DND-41 (cell line): ENCODE measurements around the gene IL17B.
"Not testable (repeated sequence)": the region's sequence is repeated elsewhere in the genome, so short reads cannot be mapped to it uniquely, and the experiment has no call there.

ENCODE experiments used
- ATAC-seq: fragments of 200-7000 bp; cut with Tn5 transposase; 3 replicates; pipeline ENCODE4 v1.9.1; 2021; ENCODE audit warnings: low read depth; ENCODE audit not compliant: insufficient read depth
- DNase-seq: peaks from one replicate; pipeline ENCODE4 v3.0.0-alpha.2; 2020
- H2AFZ ChIP-seq: 2 replicates; pipeline ENCODE4 v1.6.0; 2012; ENCODE audit warnings: low read depth, low read length
- H3K27ac ChIP-seq: 2 replicates; pipeline ENCODE4 v1.5.1; 2012; ENCODE audit warnings: low read length, inconsistent platforms
- H3K27me3 ChIP-seq: fragments of 200-600 bp; sonication (generic); 2 replicates; pipeline ENCODE4 v1.6.0; 2012; ENCODE audit warnings: low read length, mild to moderate bottlenecking, inconsistent platforms; ENCODE audit not compliant: insufficient read depth, poor library complexity
- H3K36me3 ChIP-seq: 2 replicates; pipeline ENCODE4 v1.5.1; 2012; ENCODE audit warnings: low read length, inconsistent platforms; ENCODE audit not compliant: insufficient read depth
- H3K4me1 ChIP-seq: 2 replicates; pipeline ENCODE4 v1.5.1; 2012; ENCODE audit warnings: mild to moderate bottlenecking, low read length; ENCODE audit not compliant: insufficient read depth
- H3K4me2 ChIP-seq: 2 replicates; pipeline ENCODE4 v1.6.0; 2012; ENCODE audit warnings: mild to moderate bottlenecking, moderate library complexity, low read length, inconsistent platforms; ENCODE audit not compliant: insufficient read depth
- H3K4me3 ChIP-seq, 2 experiments: fragments of 200-600 bp in 1 of 2; shearing (Covaris generic) in 1 of 2; 2 replicates each; pipeline ENCODE4 v1.5.1; 2012 to 2016; ENCODE audit warnings: inconsistent platforms in 2 of 2, low read length in 2 of 2, mild to moderate bottlenecking in 2 of 2, low read depth in 1 of 2, moderate library complexity in 1 of 2
- H3K79me2 ChIP-seq: 2 replicates; pipeline ENCODE4 v1.6.0; 2012; ENCODE audit warnings: low read length, inconsistent platforms; ENCODE audit not compliant: insufficient read depth
- H3K9ac ChIP-seq: 2 replicates; pipeline ENCODE4 v1.6.0; 2012; ENCODE audit warnings: low read depth, mild to moderate bottlenecking, inconsistent platforms, low read length, moderate library complexity
- H3K9me3 ChIP-seq: 2 replicates; pipeline ENCODE4 v1.5.1; 2012; ENCODE audit warnings: low read length, moderate library complexity, mild to moderate bottlenecking, inconsistent platforms; ENCODE audit not compliant: insufficient read depth, severe bottlenecking
- H4K20me1 ChIP-seq: 2 replicates; pipeline ENCODE4 v1.6.0; 2012; ENCODE audit warnings: low read length; ENCODE audit not compliant: insufficient read depth
- EZH2 ChIP-seq: IDR thresholded peaks from 3 replicates; pipeline ENCODE4 v1.6.1; 2012; ENCODE audit warnings: borderline replicate concordance, low read depth, mild to moderate bottlenecking, moderate library complexity, low read length, inconsistent platforms; ENCODE audit not compliant: severe bottlenecking
- TF ChIP-seq, protein P1 (sequence below): IDR thresholded peaks from 2 replicates; pipeline ENCODE4 v1.5.1; 2012; ENCODE audit warnings: borderline replicate concordance, low read length, moderate library complexity, mild to moderate bottlenecking; ENCODE audit not compliant: poor library complexity, severe bottlenecking; ENCODE audit errors: extremely low read depth

IL17B gene

DNA sequence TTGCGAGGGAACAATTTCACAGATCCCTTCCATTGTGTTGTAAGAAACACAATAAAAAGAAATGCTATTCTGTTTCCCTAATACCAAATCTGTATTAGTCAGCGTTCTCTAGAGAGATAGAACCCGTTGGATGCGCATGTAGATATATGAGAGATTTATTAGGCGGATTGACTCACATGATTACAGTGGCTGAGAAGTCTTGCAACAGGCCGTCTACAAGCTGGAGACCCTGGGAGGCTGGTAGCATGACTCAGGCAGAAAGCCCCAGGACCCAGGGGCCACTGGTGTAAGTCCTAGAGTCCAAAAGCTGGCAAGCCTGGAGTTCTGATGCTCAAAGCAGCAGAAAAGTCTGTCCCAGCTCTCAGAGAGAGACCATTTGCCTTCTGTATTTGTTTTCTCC, 18.4 kb upstream of the IL17B start:
- no peak for ATAC-seq

DNA sequence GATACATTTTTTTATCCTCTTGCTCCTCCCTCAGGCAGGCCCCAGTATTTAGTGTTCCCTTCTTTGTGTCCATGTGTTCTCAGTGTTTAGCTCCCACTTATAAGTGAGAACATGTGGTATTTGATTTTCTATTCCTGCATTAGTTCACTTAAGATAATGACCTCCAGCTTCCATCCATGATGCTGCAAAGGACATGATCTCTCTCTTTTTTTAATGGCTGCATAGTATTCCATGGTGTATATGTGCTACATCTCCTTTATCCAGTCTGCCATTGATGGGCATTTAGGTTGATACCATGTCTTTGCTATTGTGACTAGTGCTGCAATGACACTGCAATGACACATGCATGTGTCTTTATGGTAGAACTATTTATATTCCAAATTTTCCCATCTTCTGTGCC, 15.9 kb upstream of the IL17B start:
- not testable (repeated sequence) for ATAC-seq, H3K36me3 ChIP-seq, H4K20me1 ChIP-seq, H3K27me3 ChIP-seq, DNase-seq, H3K79me2 ChIP-seq, H3K4me3 ChIP-seq, H3K4me2 ChIP-seq, H3K9ac ChIP-seq, H3K4me1 ChIP-seq, H3K9me3 ChIP-seq, H2AFZ ChIP-seq, H3K27ac ChIP-seq

More for the DNA sequence above, 18.4 kb upstream of the IL17B start:
- H3K27ac ChIP-seq: no peak overlapping the region
- H3K36me3 ChIP-seq: no peaks in the 10 kb centered on the region
- no peak overlapping the region for H3K4me2 ChIP-seq
- no peaks in the 10 kb centered on the region for H3K27me3 ChIP-seq
- H3K4me1 ChIP-seq: no peaks in the 10 kb centered on the region
- H3K9me3 ChIP-seq: no peaks in the 10 kb centered on the region
- no peak for DNase-seq
- TF ChIP-seq EZH2: no peak
- TF ChIP-seq, protein P1, sequence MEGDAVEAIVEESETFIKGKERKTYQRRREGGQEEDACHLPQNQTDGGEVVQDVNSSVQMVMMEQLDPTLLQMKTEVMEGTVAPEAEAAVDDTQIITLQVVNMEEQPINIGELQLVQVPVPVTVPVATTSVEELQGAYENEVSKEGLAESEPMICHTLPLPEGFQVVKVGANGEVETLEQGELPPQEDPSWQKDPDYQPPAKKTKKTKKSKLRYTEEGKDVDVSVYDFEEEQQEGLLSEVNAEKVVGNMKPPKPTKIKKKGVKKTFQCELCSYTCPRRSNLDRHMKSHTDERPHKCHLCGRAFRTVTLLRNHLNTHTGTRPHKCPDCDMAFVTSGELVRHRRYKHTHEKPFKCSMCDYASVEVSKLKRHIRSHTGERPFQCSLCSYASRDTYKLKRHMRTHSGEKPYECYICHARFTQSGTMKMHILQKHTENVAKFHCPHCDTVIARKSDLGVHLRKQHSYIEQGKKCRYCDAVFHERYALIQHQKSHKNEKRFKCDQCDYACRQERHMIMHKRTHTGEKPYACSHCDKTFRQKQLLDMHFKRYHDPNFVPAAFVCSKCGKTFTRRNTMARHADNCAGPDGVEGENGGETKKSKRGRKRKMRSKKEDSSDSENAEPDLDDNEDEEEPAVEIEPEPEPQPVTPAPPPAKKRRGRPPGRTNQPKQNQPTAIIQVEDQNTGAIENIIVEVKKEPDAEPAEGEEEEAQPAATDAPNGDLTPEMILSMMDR: no peak
- H2AFZ ChIP-seq: no peak overlapping the region
- no peaks in the 10 kb centered on the region for H4K20me1 ChIP-seq
- no peak overlapping the region for H3K4me3 ChIP-seq
- H3K79me2 ChIP-seq: no peaks in the 10 kb centered on the region
- H3K9ac ChIP-seq: no peak overlapping the region

DNA sequence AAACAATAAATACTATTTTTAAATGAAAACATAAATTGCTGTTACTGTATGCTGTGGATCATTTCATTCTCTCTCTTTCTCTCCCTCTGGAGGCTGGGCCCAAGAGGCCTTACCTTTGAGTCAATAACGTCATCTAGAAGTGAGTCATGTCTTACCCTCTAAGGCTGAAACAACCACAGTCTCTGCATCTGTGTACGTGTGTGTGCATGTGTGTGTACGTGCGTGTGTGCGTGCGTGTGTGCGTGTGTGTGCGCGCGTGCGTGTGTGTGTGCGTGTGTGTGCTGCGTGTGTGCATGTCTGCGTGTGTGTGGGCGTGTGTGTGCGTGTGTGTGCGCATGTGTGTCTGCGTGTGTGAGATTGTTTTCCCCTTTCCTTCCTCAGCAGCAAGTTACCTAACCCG, 13.6 kb upstream of the IL17B start:
- TF ChIP-seq, protein P1: no peak
- TF ChIP-seq EZH2: no peak
- Histone ChIP-seq H3K27ac (no peak overlapping the region), H4K20me1 (no peaks in the 10 kb centered on the region), H3K4me2 (no peak overlapping the region), H3K27me3 (peaks cover 13% of the 10 kb centered on the region), H3K4me1 (no peaks in the 10 kb centered on the region), H3K79me2 (no peaks in the 10 kb centered on the region), H2AFZ (no peak overlapping the region), H3K9ac (no peak overlapping the region), H3K36me3 (no peaks in the 10 kb centered on the region), H3K9me3 (no peaks in the 10 kb centered on the region), H3K4me3 (no peak overlapping the region)
- ATAC-seq: no peak
- no peak for DNase-seq

DNA sequence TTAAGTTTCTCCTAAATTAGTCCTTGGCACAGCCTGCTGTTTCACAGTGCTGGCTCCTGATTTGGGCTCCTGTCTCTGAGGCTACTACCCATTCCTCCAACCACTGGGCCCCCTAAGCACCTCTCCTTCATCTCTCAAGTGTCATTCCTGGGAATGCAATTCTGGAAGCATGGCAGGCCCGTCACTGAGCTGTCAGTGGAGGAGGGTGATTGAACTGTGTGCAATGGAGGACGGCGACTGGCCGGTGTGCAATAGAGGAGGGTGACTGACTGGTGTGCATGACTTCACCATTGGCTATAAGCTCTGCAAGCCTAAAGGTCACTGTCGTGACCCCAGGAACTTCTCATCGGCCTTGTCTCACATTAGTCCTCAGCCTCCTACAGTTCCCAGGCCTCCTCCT, 12.4 kb upstream of the IL17B start:
- peaks cover 13% of the 10 kb centered on the region for H3K27me3 ChIP-seq
- no peaks in the 10 kb centered on the region for H3K79me2 ChIP-seq
- H3K4me3 ChIP-seq: no peak overlapping the region
- no peak for TF ChIP-seq EZH2
- TF ChIP-seq, protein P1: no peak
- no peak for DNase-seq
- H3K9me3 ChIP-seq: no peaks in the 10 kb centered on the region
- H4K20me1 ChIP-seq: no peaks in the 10 kb centered on the region
- no peak overlapping the region for H2AFZ ChIP-seq
- H3K4me2 ChIP-seq: no peak overlapping the region
- H3K9ac ChIP-seq: no peak overlapping the region
- no peak overlapping the region for H3K27ac ChIP-seq
- no peaks in the 10 kb centered on the region for H3K4me1 ChIP-seq
- no peak for ATAC-seq
- no peaks in the 10 kb centered on the region for H3K36me3 ChIP-seq

DNA sequence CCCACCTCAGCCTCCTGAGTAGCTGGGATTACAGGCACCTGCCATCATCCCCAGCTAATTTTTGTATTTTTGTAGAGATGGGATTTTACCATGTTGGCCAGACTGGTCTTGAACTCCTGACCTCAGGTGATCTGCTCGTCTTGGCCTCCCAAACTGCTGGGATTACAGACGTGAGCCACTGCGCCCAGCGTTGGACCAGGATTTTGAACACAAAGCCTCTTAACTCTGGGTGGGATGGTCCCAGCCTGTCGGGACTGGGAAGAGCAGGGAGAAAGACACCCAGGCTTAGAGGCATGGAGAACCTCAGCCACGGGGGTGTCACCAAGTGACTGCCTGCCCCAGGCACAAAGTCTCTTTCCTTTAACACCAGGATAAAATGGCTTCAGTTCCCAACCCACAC, 12.0 kb upstream of the IL17B start:
- peaks cover 13% of the 10 kb centered on the region for H3K27me3 ChIP-seq
- not testable (repeated sequence) for H3K4me3 ChIP-seq, H3K9me3 ChIP-seq, H3K27ac ChIP-seq, H3K4me2 ChIP-seq, ATAC-seq, H3K79me2 ChIP-seq, H4K20me1 ChIP-seq, H3K4me1 ChIP-seq, H2AFZ ChIP-seq, H3K9ac ChIP-seq, H3K36me3 ChIP-seq, DNase-seq
